ENCODE results near the gene HOXB7. TPM values are rescaled to one million over a fixed set of nuclear protein-coding genes. Genes with fewer than 3 reads are reported as not detected.

Gene HOXB7
- total and polyA plus RNA-seq, 4 donors: 0.08 to 0.31 (median 0.27) TPM

- H3K9me3 ChIP-seq (ENCODE audit: control insufficient read depth in 4 of 4, low read length in 3 of 4): no peaks in the 10 kb centered on the region
- H3K27ac ChIP-seq (ENCODE audit: low read depth in 1 of 2, low read length in 2 of 2): no peak overlapping the region
- no peak overlapping the region for H3K9ac ChIP-seq (ENCODE audit: low read depth in 1 of 2, low read length in 2 of 2)
- 28% methylated on average over 54 of the region's 54 CpGs for WGBS
- no peak for TF ChIP-seq RAD21 (IDR thresholded peaks at IDR 0.05)
- TF ChIP-seq SP1 (IDR thresholded peaks at IDR 0.05): no peak
- no peak for TF ChIP-seq RXRA (IDR thresholded peaks at IDR 0.05)
- peaks cover 4 to 22% (median 11%) of the 10 kb centered on the region in 4 donors for H3K27me3 ChIP-seq (ENCODE audit: control insufficient read depth in 4 of 4, insufficient read depth in 4 of 4, low read length in 3 of 4)
- no peak for DNase-seq (ENCODE audit: low spot score)
- no peaks in the 10 kb centered on the region for H3K36me3 ChIP-seq (ENCODE audit: control insufficient read depth in 4 of 4, insufficient read depth in 3 of 4, low read depth in 1 of 4, low read length in 3 of 4)
- H3K4me1 ChIP-seq (ENCODE audit: control insufficient read depth in 4 of 4, insufficient read depth in 4 of 4, low read length in 3 of 4): peaks cover 2 to 23% (median 4%) of the 10 kb centered on the region in 4 donors
- H3K4me3 ChIP-seq (ENCODE audit: low read depth in 1 of 3, low read length in 3 of 3): no peak overlapping the region
These were observed 14.7 kb downstream of the HOXB7 start for GRCh38 chr17:48596000-48596734.

- H3K27me3 ChIP-seq (ENCODE audit: control insufficient read depth in 4 of 4, insufficient read depth in 4 of 4, low read length in 3 of 4): peaks cover 4 to 18% (median 11%) of the 10 kb centered on the region in 4 donors
- 46% methylated on average over 25 of the region's 25 CpGs for WGBS
- no peak overlapping the region for H3K9ac ChIP-seq (ENCODE audit: low read depth in 1 of 2, low read length in 2 of 2)
- no peak overlapping the region for H3K27ac ChIP-seq (ENCODE audit: low read depth in 1 of 2, low read length in 2 of 2)
- TF ChIP-seq EGR1 (IDR thresholded peaks at IDR 0.05; ENCODE audit: low read depth in 2 of 2) (no peak), GABPA (IDR thresholded peaks at IDR 0.05 in 1 of 2, conservative IDR thresholded peaks at IDR 0.05 in 1 of 2) (no peak), YY1 (IDR thresholded peaks at IDR 0.05) (no peak), HNF4G (IDR thresholded peaks at IDR 0.05) (no peak), CTCF (IDR thresholded peaks at IDR 0.05; ENCODE audit: low read depth, low read length, missing input control) (no peak), ZBTB33 (IDR thresholded peaks at IDR 0.05) (no peak)
- no peaks in the 10 kb centered on the region for H3K9me3 ChIP-seq (ENCODE audit: control insufficient read depth in 4 of 4, low read length in 3 of 4)
- H3K4me3 ChIP-seq (ENCODE audit: low read depth in 1 of 3, low read length in 3 of 3): no peak overlapping the region
- H3K4me1 ChIP-seq (ENCODE audit: control insufficient read depth in 4 of 4, insufficient read depth in 4 of 4, low read length in 3 of 4): peaks cover 2 to 23% (median 4%) of the 10 kb centered on the region in 4 donors
- H3K36me3 ChIP-seq (ENCODE audit: control insufficient read depth in 4 of 4, insufficient read depth in 3 of 4, low read depth in 1 of 4, low read length in 3 of 4): no peaks in the 10 kb centered on the region
- no peak for DNase-seq (ENCODE audit: low spot score)
These were observed 15.4 kb downstream of the HOXB7 start for GRCh38 chr17:48595278-48595999.

GRCh38 chr17:48594538-48595277, 16.1 kb downstream of the HOXB7 start:
- WGBS: 36% methylated on average over 25 of the region's 25 CpGs
- Histone ChIP-seq H3K4me3 (ENCODE audit: low read depth in 1 of 3, low read length in 3 of 3) (no peak overlapping the region), H3K36me3 (ENCODE audit: control insufficient read depth in 4 of 4, insufficient read depth in 3 of 4, low read depth in 1 of 4, low read length in 3 of 4) (no peaks in the 10 kb centered on the region), H3K9me3 (ENCODE audit: control insufficient read depth in 4 of 4, low read length in 3 of 4) (no peaks in the 10 kb centered on the region), H3K27me3 (ENCODE audit: control insufficient read depth in 4 of 4, insufficient read depth in 4 of 4, low read length in 3 of 4) (peaks cover 4 to 13% (median 9%) of the 10 kb centered on the region in 4 donors), H3K27ac (ENCODE audit: low read depth in 1 of 2, low read length in 2 of 2) (no peak overlapping the region), H3K9ac (ENCODE audit: low read depth in 1 of 2, low read length in 2 of 2) (no peak overlapping the region), H3K4me1 (ENCODE audit: control insufficient read depth in 4 of 4, insufficient read depth in 4 of 4, low read length in 3 of 4) (peaks cover 2 to 23% (median 4%) of the 10 kb centered on the region in 4 donors)
- DNase-seq (ENCODE audit: low spot score): no peak
- no peak for TF ChIP-seq JUND (IDR thresholded peaks at IDR 0.05)
- no peak for TF ChIP-seq EGR1 (IDR thresholded peaks at IDR 0.05; ENCODE audit: low read depth in 2 of 2)
- no peak for TF ChIP-seq FOXA2 (IDR thresholded peaks at IDR 0.05)
- TF ChIP-seq REST (IDR thresholded peaks at IDR 0.05): no peak
- no peak for TF ChIP-seq HNF4G (IDR thresholded peaks at IDR 0.05)

Data from liver (tissue), 9 donors.